ENCODE results near the gene C11orf65.

Gene C11orf65

GRCh38 chr11:108341654-108342053 lies 125.7 kb downstream of the C11orf65 start:
- DNase-seq (ENCODE audit: extremely low read depth, insufficient read length), result no peak
- no peaks in the 10 kb centered on the region; the same call in none of the 2 replicates for H3K36me3 ChIP-seq (ENCODE audit: control insufficient read depth, insufficient read depth, low read length)
- TF ChIP-seq CTCF (IDR thresholded peaks at IDR 0.05; ENCODE audit: insufficient read depth, low read length, poor library complexity, severe bottlenecking), result no peak

GRCh38 chr11:108340973-108341372 lies 126.4 kb downstream of the C11orf65 start:
- DNase-seq (ENCODE audit: extremely low read depth, insufficient read length), result no peak
- Histone ChIP-seq H3K4me3 (replicated peaks; ENCODE audit: low read depth, low read length) (no peak overlapping the region), H3K36me3 (ENCODE audit: control insufficient read depth, insufficient read depth, low read length) (peaks cover 2% of the 10 kb centered on the region), H3K27me3 (replicated peaks; ENCODE audit: control insufficient read depth, insufficient read depth, low read length) (no peaks in the 10 kb centered on the region)
- no peak for TF ChIP-seq CTCF (IDR thresholded peaks at IDR 0.05; ENCODE audit: insufficient read depth, low read length, poor library complexity, severe bottlenecking)

More at GRCh38 chr11:108341654-108342053, 125.7 kb downstream of the C11orf65 start:
- Histone ChIP-seq H3K4me3 (replicated peaks; ENCODE audit: low read depth, low read length) (no peak overlapping the region), H3K27me3 (replicated peaks; ENCODE audit: control insufficient read depth, insufficient read depth, low read length) (no peaks in the 10 kb centered on the region)

GRCh38 chr11:108338750-108339149 lies 128.6 kb downstream of the C11orf65 start:
- no peak for TF ChIP-seq CTCF (IDR thresholded peaks at IDR 0.05; ENCODE audit: insufficient read depth, low read length, poor library complexity, severe bottlenecking)
- Histone ChIP-seq H3K36me3 (ENCODE audit: control insufficient read depth, insufficient read depth, low read length) (peaks cover 2% of the 10 kb centered on the region), H3K4me3 (replicated peaks; ENCODE audit: low read depth, low read length) (no peak overlapping the region), H3K27me3 (replicated peaks; ENCODE audit: control insufficient read depth, insufficient read depth, low read length) (no peaks in the 10 kb centered on the region)
- DNase-seq (ENCODE audit: extremely low read depth, insufficient read length), result no peak

DNA sequence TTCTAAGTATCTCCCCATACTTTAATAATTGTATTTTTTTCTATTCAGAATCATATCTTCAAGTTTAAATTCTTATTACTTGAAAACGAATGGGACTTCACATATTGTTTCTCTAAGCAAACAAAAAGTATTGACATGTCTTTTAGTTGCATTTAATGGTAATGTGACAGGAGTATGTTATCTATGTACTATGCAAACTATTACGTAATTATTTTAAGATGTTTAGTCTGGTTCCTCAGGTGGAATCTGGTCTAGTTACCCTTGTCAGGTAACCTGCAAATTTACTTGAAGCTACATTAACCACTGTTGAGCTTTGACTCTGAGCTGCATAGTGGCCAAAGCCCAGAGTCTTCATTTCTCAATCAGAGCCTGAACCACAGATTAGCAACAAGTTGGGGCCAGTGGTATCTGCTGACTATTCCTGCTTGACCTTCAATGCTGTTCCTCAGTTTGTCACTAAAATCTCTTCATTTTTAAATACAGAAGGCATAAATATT lies 133.9 kb downstream of the C11orf65 start:
- Histone ChIP-seq H3K27me3 (replicated peaks; ENCODE audit: control insufficient read depth, insufficient read depth, low read length) (no peaks in the 10 kb centered on the region), H3K36me3 (ENCODE audit: control insufficient read depth, insufficient read depth, low read length) (peaks cover 4% of the 10 kb centered on the region), H3K4me3 (replicated peaks; ENCODE audit: low read depth, low read length) (no peak overlapping the region)
- no peak for TF ChIP-seq CTCF (IDR thresholded peaks at IDR 0.05; ENCODE audit: insufficient read depth, low read length, poor library complexity, severe bottlenecking)
- DNase-seq (ENCODE audit: extremely low read depth, insufficient read length), result no peak

Data from GM06990 (cell line).